ENCODE results near the gene CNIH4. TPM values are rescaled to one million over a fixed set of nuclear protein-coding genes. Genes with fewer than 3 reads are reported as not detected.

CNIH4 gene
- total RNA-seq, 3 donors from 2014 or later = 53.3 to 60.5 (median 54.7) TPM

DNA sequence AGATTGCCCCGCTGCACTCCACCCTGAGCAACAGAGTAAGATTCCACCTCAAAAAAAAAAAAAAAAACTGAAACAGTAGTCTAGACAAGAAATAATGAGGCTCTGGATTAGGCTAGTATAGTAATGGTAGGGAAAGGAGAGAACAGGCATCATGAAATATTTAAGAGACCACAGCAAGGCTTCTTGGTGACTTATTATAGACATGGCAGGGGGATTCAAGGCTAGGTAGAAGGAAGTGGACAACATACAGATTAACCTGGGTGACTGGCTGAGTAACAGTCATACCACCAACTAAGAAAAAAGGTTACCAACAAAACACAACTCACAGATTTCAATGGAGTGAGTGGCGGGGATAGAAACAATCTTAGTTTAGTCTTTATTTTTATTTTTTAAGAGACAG is 35.0 kb upstream of the CNIH4 start:
- no peak for ATAC-seq

DNA sequence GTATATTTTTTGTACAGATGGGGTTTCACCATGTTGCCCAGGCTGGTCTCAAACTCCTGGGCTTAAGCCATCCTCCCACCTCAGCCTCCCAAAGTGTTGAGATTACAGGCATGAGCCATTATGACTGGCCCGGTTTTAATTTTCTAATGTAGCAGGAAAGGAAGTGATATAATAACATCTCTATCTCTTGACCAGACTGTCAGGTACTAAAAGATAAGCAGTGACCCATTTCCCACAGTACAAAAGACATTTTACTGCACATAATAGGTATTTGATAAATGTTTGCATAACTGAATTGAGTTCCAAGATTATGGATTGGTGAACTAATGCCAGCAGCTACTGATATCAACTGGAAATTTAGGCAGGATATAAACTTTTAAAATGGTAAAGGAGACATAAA is 30.7 kb upstream of the CNIH4 start:
- ATAC-seq = no peak
- TF ChIP-seq, protein P1, sequence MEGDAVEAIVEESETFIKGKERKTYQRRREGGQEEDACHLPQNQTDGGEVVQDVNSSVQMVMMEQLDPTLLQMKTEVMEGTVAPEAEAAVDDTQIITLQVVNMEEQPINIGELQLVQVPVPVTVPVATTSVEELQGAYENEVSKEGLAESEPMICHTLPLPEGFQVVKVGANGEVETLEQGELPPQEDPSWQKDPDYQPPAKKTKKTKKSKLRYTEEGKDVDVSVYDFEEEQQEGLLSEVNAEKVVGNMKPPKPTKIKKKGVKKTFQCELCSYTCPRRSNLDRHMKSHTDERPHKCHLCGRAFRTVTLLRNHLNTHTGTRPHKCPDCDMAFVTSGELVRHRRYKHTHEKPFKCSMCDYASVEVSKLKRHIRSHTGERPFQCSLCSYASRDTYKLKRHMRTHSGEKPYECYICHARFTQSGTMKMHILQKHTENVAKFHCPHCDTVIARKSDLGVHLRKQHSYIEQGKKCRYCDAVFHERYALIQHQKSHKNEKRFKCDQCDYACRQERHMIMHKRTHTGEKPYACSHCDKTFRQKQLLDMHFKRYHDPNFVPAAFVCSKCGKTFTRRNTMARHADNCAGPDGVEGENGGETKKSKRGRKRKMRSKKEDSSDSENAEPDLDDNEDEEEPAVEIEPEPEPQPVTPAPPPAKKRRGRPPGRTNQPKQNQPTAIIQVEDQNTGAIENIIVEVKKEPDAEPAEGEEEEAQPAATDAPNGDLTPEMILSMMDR (IDR thresholded peaks at IDR 0.05) = no peak
- DNase-seq = no peak
- peaks cover 16% of the 10 kb centered on the region for H3K4me1 ChIP-seq (ENCODE audit: low read depth)
- intact Hi-C loops (cut with DNase I, micrococcal nuclease) = no loop called here
- H3K36me3 ChIP-seq (ENCODE audit: low read depth) = no peaks in the 10 kb centered on the region
- no peaks in the 10 kb centered on the region for H3K9me3 ChIP-seq
- no peak overlapping the region for H3K4me3 ChIP-seq

More for the DNA sequence above, 35.0 kb upstream of the CNIH4 start:
- TF ChIP-seq, protein P1 (IDR thresholded peaks at IDR 0.05) = no peak
- intact Hi-C loops (cut with DNase I, micrococcal nuclease) = no loop called here
- Histone ChIP-seq H3K9me3 (no peaks in the 10 kb centered on the region), H3K4me1 (ENCODE audit: low read depth) (peaks cover 4% of the 10 kb centered on the region), H3K36me3 (ENCODE audit: low read depth) (no peaks in the 10 kb centered on the region), H3K4me3 (no peak overlapping the region)
- no peak for DNase-seq

DNA sequence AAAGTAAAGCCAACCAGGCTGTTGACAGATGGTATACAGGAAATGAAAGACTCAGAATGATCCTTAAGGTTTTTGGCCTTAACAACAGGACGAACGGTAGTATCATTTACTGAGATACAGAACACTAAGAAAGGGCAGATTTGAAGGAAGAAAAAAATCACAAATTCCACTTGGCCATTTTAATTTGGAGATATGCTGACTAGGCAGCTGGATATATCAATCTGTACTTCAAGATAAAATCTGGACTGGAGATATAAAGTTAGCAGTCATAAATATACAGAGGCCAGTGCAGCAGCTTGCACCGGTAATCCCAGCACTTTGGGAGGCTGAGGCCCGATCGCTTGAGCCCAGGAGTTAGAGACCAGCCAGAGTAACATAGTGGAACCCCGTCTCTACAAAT is 28.0 kb upstream of the CNIH4 start:
- DNase-seq = no peak
- Histone ChIP-seq H3K9me3 (no peaks in the 10 kb centered on the region), H3K36me3 (ENCODE audit: low read depth) (no peaks in the 10 kb centered on the region), H3K4me1 (ENCODE audit: low read depth) (peaks cover 17% of the 10 kb centered on the region), H3K4me3 (no peak overlapping the region)
- intact Hi-C loops (cut with DNase I, micrococcal nuclease) = no loop called here
- TF ChIP-seq, protein P1 (IDR thresholded peaks at IDR 0.05) = no peak
- no peak for ATAC-seq

DNA sequence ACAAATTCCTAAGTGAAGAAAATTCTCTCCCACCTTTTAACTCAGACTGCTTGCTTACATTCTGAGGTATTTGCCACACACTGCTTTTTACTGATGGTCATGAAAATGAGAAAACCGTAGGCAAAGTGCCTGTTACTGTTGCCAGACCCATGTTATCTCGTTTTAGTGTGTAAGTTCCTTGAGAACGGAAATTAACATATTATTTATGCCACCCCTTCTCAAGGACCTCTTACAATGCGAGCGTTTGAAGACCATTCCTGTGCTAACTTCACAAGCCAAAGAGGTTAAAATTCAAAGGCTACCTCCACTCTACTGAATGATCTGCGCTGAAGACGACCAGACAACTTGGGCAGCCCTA is 27.2 kb upstream of the CNIH4 start:
- TF ChIP-seq, protein P1 (IDR thresholded peaks at IDR 0.05) = no peak
- Histone ChIP-seq H3K36me3 (ENCODE audit: low read depth) (no peaks in the 10 kb centered on the region), H3K4me1 (ENCODE audit: low read depth) (peaks cover 17% of the 10 kb centered on the region), H3K4me3 (peak overlapping the region; percentile 78), H3K9me3 (no peaks in the 10 kb centered on the region)
- DNase-seq (no peak), ATAC-seq (no peak)
- intact Hi-C loops (cut with DNase I, micrococcal nuclease) = no loop called here

DNA sequence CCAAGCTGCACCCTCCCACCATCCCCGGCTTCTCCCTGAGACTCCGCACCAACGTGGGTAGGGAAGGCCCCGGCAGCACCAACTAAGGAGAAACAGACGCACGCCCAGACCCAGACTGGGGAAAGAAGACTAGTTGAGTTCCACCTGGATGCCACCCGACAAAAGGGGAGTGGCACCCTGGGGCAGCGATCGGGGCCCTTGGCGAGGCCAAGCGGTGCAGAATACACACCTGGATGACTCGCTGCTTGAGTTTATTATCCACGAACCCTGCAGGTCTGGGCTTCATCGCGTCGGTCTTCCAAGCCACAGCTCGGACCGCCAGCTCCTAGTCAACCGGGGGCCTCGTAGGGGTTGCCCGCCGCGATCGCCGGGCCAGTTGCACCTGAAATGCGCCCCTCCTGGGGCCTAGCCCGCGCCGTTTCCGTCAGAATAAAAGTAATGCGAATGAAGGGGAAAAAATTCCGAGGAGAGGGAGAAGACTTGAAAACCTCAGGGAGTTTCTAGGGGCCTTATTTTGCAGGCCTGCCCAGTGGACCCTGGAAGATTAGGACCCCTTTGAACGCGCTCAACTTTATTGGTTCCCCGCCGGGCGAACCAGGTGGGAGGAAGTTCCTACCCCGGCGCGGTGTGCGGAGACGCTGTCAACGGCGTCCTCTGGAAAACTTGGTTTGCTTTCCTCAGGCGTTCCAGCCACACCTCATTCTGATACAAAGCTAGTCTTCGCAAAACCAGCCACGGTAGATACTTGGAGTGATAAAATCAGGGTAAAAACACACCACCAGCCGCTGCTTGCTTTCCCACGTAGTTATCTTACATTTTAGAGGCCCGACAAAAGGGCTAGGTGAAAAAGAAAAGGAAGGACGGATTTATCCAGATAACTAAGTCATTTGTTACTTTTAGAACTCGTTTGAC is 26.6 kb upstream of the CNIH4 start, which contains the start of gene NVL:
TSS of gene NVL (minus strand) at position 331 of the 912 bp plus-strand sequence. CDS start at position 286, 45 bp downstream.
- H3K9me3 ChIP-seq = no peaks in the 10 kb centered on the region
- DNase-seq (peak; percentile 88 to 89 (median 89)), ATAC-seq (peak; percentile 96)
- intact Hi-C loops (cut with DNase I, micrococcal nuclease) = loop anchor here in 1 of 2 donors (5.0 to 10.0 kb wide), 2 partner anchors 75 to 213 kb away; no protein-coding TSS in a partner anchor
- TF ChIP-seq, protein P1 (IDR thresholded peaks at IDR 0.05) = no peak
- H3K36me3 ChIP-seq (ENCODE audit: low read depth) = no peaks in the 10 kb centered on the region
- H3K4me3 ChIP-seq = peak within 1 kb of the TSS; percentile 78
- peaks cover 17% of the 10 kb centered on the region for H3K4me1 ChIP-seq (ENCODE audit: low read depth)
